ENCODE data around the gene SLC34A1. TPM values are rescaled to one million over a fixed set of nuclear protein-coding genes. Genes with fewer than 3 reads are reported as not detected.

The SLC34A1 gene
- total RNA-seq, 2 donors from 2014 or later = 0.19 to 0.21 TPM

DNA sequence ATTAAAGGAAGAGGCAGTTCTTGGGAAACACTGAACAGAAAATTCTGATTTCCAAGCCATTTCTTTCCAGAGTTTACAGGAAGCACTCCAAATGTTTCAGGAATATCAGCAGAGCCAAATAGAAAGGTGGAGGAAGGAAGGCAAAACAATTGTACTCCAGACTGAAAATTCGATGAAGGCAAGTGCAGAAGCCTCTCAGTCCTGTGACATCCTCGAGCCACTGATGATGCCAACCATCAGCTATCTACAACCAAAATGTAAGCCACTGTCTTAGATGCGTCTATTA, 34.9 kb upstream of the SLC34A1 start:
- peak overlapping the region; percentile 92 to 98 for H3K4me3 Mint-ChIP-seq
- DNase-seq (no peak), ATAC-seq (replicated peaks in 1 of 2) (no peak)
- H3K36me3 Mint-ChIP-seq (ENCODE audit: insufficient read depth in 2 of 2) = peaks cover 1 to 19% of the 10 kb centered on the region in 2 donors
- peaks cover 40% of the 10 kb centered on the region for H3K4me1 Mint-ChIP-seq (ENCODE audit: low read depth)
- no peaks in the 10 kb centered on the region for H3K9me3 Mint-ChIP-seq
- H3K27me3 Mint-ChIP-seq (ENCODE audit: low read depth) = no peaks in the 10 kb centered on the region
- H3K27ac Mint-ChIP-seq = peak overlapping the region; percentile 53

DNA sequence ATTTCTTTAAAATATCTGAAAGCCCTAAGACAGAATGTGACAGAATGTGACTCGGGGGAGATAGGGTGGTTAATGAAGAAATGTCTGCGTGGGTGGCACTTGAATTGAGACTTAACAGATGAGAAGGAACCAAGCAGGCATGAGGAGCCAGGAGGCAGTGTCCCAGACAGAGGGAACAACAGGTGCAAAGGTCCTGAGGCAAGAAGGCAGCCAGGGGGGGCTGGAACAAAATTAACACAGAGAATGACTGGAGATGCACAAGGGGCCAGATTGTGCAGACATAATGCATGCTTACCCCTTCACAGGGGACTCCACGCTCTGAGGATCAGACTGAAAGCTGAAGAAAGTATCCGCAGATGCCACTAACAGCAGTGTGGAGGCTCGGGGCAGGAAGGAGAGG, 34.5 kb upstream of the SLC34A1 start:
- ATAC-seq (replicated peaks in 1 of 2) (no peak), DNase-seq (no peak)
- peaks cover 40% of the 10 kb centered on the region for H3K4me1 Mint-ChIP-seq (ENCODE audit: low read depth)
- H3K36me3 Mint-ChIP-seq (ENCODE audit: insufficient read depth in 2 of 2) = peaks cover 1 to 16% of the 10 kb centered on the region in 2 donors
- no peaks in the 10 kb centered on the region for H3K27me3 Mint-ChIP-seq (ENCODE audit: low read depth)
- H3K27ac Mint-ChIP-seq = peak overlapping the region; percentile 53
- no peaks in the 10 kb centered on the region for H3K9me3 Mint-ChIP-seq
- H3K4me3 Mint-ChIP-seq = peak overlapping the region; percentile 92 to 98

DNA sequence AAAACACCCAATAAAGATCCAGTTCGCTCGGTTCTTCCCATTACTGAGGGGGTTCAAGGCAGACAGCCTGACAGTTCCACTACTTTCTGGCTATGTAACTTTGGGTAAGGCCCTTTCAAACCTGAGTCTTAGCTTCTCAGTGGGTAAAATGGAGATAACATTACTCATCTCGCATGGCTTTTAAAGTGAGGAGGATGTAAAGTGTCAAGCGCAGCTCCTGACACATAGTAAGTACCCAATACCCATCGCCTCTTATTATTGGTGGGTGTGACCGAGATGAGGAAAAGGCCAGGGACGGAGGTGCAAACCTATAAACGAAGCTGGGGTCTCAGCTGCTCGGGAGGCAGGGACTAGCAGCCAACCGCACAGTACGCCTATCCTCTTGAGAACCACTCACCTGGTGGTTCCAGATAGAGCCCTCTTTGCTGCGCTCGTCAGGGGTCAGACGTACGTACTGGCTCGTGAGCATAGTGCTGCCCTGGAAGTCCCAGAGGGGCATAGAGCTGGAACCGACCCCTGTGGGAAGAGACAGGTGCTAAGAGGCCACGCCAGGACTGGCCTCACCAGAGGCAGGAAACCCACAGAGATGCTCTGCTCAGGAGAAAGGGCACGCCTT, 33.4 kb upstream of the SLC34A1 start:
- Mint-ChIP-seq H3K4me3 (peak overlapping the region; percentile 92 to 98), H3K4me1 (ENCODE audit: low read depth) (peaks cover 44% of the 10 kb centered on the region), H3K9me3 (no peaks in the 10 kb centered on the region), H3K27me3 (ENCODE audit: low read depth) (no peaks in the 10 kb centered on the region), H3K27ac (peak overlapping the region; percentile 100), H3K36me3 (ENCODE audit: insufficient read depth in 2 of 2) (peaks cover 4 to 20% of the 10 kb centered on the region in 2 donors)
- DNase-seq = no peak
- peak in 1 of 2 donors; percentile 9 for ATAC-seq (replicated peaks in 1 of 2)

DNA sequence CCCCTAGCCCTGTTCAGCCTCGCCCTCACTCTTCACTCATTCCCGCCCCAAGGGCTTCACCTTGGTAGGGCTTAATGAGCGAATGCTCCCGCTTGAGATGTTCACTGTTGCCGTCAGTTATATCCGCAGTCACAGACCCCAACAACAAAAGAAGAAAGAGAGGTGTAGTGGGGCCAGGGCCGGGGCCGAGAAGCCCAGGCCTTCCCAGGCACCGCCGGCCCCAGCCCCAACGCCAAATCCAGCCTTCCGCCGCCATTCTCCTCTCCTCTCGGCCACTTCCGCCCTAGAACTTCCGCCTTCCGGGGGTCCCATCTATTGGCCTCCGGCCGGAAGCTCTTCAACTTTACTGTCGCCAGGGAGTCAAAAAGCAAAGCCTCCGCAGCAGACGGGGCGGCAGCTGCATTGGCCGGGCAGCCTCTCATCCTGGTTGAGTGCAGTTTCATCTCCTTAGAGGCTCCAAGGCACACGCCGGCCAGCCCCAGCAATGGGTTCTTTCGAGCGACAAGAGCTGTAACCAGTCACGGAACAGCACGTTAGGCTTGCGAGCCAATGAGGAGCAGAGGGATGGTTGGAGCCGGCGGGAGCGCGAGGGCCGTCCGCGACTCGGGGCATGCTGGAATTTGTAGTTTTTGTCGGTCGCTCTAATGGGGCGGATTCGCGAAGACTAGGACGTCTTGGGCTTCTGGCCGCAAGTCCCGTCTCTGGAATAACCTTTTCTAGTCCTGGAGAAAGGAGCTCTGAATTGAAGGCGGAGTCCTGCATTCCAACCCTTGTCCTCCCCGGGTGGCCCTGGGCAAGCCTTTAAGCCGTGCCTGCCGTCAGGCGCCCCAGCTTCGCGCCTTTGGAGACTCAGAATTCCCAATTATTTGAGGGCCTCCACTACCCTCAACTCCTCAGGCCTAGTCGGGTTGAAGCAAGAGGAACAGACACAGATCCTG, 32.6 kb upstream of the SLC34A1 start, which contains the start of gene LMAN2:
Gene LMAN2, minus strand, starts transcription at position 277 of the 938 bp plus-strand sequence. Its CDS starts 21 bp downstream, at position 256.
- DNase-seq = peak; percentile 89 to 95
- peaks cover 5 to 20% of the 10 kb centered on the region in 2 donors for H3K36me3 Mint-ChIP-seq (ENCODE audit: insufficient read depth in 2 of 2)
- peaks cover 48% of the 10 kb centered on the region for H3K4me1 Mint-ChIP-seq (ENCODE audit: low read depth)
- ATAC-seq (replicated peaks in 1 of 2) = peak; percentile 97 to 98
- no peaks in the 10 kb centered on the region for H3K27me3 Mint-ChIP-seq (ENCODE audit: low read depth)
- peak within 1 kb of the TSS; percentile 92 to 98 for H3K4me3 Mint-ChIP-seq
- H3K27ac Mint-ChIP-seq = peak within 1 kb of the TSS; percentile 100
- peaks cover 0 to 1% of the 10 kb centered on the region in 2 donors for H3K9me3 Mint-ChIP-seq

DNA sequence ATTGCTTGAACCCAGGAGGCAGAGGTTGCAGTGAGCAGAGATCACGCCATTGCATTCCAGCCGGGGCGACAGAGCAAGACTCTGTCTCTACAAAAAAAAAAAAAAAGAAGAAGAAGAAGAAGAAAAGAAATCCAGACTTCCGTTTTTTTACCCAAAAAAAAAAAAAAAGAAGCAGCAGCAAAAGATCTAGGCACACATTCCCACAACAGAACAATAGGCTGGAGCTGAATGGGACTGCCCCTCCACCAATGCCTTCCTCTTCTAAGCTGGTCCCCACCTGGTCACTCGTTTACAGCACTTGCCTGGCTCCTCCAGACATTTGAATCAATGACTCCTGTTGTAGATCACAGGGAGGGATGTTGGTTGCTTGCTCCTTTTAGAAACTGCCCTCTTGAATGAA, 31.1 kb upstream of the SLC34A1 start:
- Mint-ChIP-seq H3K9me3 (peaks cover 0 to 1% of the 10 kb centered on the region in 2 donors), H3K27me3 (ENCODE audit: low read depth) (no peaks in the 10 kb centered on the region), H3K36me3 (ENCODE audit: insufficient read depth in 2 of 2) (peaks cover 6 to 13% of the 10 kb centered on the region in 2 donors), H3K4me1 (ENCODE audit: low read depth) (peaks cover 49% of the 10 kb centered on the region), H3K27ac (no peak overlapping the region), H3K4me3 (peak overlapping the region; percentile 17 to 34)
- no peak for DNase-seq
- ATAC-seq (replicated peaks in 1 of 2) = no peak

DNA sequence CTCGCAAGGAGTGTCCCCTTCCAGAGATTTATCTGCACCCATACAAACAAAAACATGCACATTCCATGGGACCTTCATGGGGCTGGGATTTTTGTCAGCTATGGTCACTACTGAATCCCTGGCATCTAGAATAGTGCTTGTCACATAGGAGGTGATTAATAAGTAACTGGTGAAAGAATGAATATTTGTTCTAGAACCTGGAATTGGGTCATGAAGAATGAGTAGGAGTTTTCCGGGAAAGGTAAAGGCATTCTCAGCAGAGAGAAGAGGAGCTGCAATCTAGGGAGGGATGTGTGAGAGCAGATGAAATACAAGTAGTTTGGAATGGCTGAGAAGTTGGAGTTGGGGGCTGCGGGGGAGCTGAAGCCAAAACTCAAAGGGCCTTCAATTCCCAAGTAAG, 30.0 kb upstream of the SLC34A1 start:
- DNase-seq (no peak), ATAC-seq (replicated peaks in 1 of 2) (no peak)
- no peaks in the 10 kb centered on the region for H3K27me3 Mint-ChIP-seq (ENCODE audit: low read depth)
- peaks cover 53% of the 10 kb centered on the region for H3K4me1 Mint-ChIP-seq (ENCODE audit: low read depth)
- peaks cover 6 to 11% of the 10 kb centered on the region in 2 donors for H3K36me3 Mint-ChIP-seq (ENCODE audit: insufficient read depth in 2 of 2)
- no peak overlapping the region for H3K4me3 Mint-ChIP-seq
- H3K27ac Mint-ChIP-seq = no peak overlapping the region
- peaks cover 0 to 1% of the 10 kb centered on the region in 2 donors for H3K9me3 Mint-ChIP-seq

DNA sequence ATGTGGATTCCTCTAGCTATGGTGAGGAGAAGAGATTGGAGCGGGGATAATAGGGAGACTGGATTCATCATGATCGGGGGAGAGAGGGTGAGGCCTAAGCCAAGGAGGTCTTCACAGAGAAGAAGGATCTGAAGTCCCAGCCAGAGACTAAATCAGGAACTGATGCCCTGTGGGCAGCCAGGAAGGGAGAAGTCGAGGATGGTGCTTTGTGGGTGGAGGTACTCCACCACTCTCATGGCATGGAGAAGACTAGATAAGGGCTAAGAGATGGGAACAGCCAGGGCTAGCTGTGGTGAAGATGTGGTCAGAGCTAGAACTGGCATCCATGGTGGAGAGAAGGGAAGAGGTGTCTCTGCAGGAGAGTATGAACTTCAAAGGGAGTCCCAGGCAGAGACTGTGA, 29.5 kb upstream of the SLC34A1 start:
- no peak for DNase-seq
- H3K4me3 Mint-ChIP-seq = no peak overlapping the region
- peaks cover 53% of the 10 kb centered on the region for H3K4me1 Mint-ChIP-seq (ENCODE audit: low read depth)
- H3K27me3 Mint-ChIP-seq (ENCODE audit: low read depth) = no peaks in the 10 kb centered on the region
- no peak overlapping the region for H3K27ac Mint-ChIP-seq
- H3K36me3 Mint-ChIP-seq (ENCODE audit: insufficient read depth in 2 of 2) = peaks cover 6 to 8% of the 10 kb centered on the region in 2 donors
- peaks cover 0 to 1% of the 10 kb centered on the region in 2 donors for H3K9me3 Mint-ChIP-seq
- no peak for ATAC-seq (replicated peaks in 1 of 2)

DNA sequence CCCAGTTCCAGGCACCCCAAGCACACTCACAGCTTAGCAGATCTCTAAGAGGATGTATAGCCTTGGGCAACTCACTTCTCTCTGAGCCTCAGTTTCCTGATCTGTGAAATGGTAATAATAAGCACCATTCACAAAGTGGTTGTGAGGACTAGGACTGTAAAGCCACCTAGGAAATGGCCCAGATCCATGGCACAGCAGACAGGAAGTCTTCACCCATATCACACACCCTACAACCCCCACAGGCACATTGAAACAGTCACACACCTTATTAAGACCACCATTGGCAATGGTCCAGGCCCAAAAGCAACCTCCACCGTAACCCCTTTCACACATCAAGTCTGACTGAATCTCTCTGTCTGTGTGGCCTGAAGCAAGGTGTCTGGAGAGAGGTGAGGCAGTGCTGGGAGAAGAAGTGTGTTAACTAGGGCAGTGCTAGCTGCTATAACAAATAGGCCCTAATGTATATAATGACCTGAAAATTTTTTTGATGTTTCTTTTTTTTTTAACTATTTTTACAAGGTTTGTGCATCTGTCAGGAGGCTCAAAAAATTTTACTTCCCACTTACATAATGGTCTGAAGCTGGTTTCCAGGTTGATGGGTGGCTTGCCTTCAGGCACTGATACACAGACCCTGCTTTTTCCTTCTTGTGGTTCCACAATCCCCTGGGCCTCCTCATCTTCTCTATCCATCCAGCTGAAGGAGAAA, 28.9 kb upstream of the SLC34A1 start:
- DNase-seq (no peak), ATAC-seq (replicated peaks in 1 of 2) (no peak)
- Mint-ChIP-seq H3K9me3 (peaks cover 0 to 1% of the 10 kb centered on the region in 2 donors), H3K36me3 (ENCODE audit: insufficient read depth in 2 of 2) (peaks cover 6 to 8% of the 10 kb centered on the region in 2 donors), H3K27ac (no peak overlapping the region), H3K4me3 (no peak overlapping the region), H3K27me3 (ENCODE audit: low read depth) (no peaks in the 10 kb centered on the region), H3K4me1 (ENCODE audit: low read depth) (peaks cover 53% of the 10 kb centered on the region)

DNA sequence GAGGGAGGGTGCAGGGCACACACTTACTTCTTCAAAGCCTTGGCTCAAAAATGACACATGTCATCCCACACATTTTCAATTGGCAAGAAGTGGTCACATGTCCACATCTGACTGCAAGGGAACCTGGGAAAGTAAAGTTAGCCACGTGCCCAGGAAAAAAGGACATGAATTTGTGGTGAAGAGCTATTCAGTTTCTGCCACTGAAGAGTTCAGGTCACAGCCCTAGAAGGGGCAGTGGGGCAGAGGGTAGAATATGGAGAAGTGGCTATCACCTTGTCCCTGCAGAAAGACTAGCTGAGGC, 28.4 kb upstream of the SLC34A1 start:
- Mint-ChIP-seq H3K9me3 (peaks cover 0 to 1% of the 10 kb centered on the region in 2 donors), H3K27me3 (ENCODE audit: low read depth) (no peaks in the 10 kb centered on the region), H3K4me1 (ENCODE audit: low read depth) (peaks cover 53% of the 10 kb centered on the region), H3K4me3 (peak overlapping the region in 1 of 2 donors; percentile 51), H3K36me3 (ENCODE audit: insufficient read depth in 2 of 2) (peaks cover 6 to 8% of the 10 kb centered on the region in 2 donors), H3K27ac (no peak overlapping the region)
- DNase-seq = no peak
- ATAC-seq (replicated peaks in 1 of 2) = no peak

DNA sequence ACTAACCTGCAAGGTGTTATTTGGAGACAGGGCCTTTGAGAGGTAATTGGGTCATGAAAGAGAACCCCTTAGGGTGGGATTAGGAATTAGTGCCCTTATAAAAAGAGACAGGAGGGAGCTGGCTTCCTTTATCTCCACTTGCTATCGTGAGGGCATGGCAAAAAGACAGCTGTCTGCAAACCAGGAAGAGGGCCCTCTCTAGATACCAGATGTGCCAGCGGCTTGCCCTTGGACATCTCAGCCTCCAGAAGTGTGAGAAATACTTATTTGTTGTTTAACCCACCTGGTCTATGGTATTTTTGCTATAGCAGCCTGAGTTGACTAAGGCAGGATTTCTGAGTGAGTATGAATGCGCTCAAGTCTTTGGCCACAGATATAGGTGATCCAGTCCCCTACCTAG, 27.5 kb upstream of the SLC34A1 start:
- Mint-ChIP-seq H3K4me3 (peak overlapping the region; percentile 73 to 87), H3K9me3 (peaks cover 0 to 1% of the 10 kb centered on the region in 2 donors), H3K4me1 (ENCODE audit: low read depth) (peaks cover 62% of the 10 kb centered on the region), H3K27me3 (ENCODE audit: low read depth) (no peaks in the 10 kb centered on the region), H3K27ac (no peak overlapping the region), H3K36me3 (ENCODE audit: insufficient read depth in 2 of 2) (peaks cover 6 to 8% of the 10 kb centered on the region in 2 donors)
- DNase-seq (no peak), ATAC-seq (replicated peaks in 1 of 2) (no peak)

DNA sequence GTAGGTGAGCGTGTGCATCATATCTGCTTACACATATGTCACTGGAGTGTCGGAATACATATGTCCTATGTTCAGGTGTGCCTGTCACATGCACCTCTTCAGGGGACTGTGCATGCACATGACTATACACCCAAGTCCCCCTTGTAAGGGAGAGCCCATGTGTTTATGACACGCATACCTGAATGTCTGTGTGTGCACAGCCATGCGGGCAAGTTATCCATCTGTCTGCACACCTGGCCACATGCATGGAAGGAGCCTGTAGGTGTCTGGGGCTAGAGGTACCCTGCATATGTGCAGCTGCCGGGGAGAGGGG, 27.1 kb upstream of the SLC34A1 start:
- ATAC-seq (replicated peaks in 1 of 2) = no peak
- Mint-ChIP-seq H3K27me3 (ENCODE audit: low read depth) (no peaks in the 10 kb centered on the region), H3K27ac (peak overlapping the region; percentile 69), H3K36me3 (ENCODE audit: insufficient read depth in 2 of 2) (peaks cover 6 to 7% of the 10 kb centered on the region in 2 donors), H3K4me3 (peak overlapping the region; percentile 73 to 87), H3K4me1 (ENCODE audit: low read depth) (peaks cover 63% of the 10 kb centered on the region), H3K9me3 (peaks cover 0 to 1% of the 10 kb centered on the region in 2 donors)
- no peak for DNase-seq

DNA sequence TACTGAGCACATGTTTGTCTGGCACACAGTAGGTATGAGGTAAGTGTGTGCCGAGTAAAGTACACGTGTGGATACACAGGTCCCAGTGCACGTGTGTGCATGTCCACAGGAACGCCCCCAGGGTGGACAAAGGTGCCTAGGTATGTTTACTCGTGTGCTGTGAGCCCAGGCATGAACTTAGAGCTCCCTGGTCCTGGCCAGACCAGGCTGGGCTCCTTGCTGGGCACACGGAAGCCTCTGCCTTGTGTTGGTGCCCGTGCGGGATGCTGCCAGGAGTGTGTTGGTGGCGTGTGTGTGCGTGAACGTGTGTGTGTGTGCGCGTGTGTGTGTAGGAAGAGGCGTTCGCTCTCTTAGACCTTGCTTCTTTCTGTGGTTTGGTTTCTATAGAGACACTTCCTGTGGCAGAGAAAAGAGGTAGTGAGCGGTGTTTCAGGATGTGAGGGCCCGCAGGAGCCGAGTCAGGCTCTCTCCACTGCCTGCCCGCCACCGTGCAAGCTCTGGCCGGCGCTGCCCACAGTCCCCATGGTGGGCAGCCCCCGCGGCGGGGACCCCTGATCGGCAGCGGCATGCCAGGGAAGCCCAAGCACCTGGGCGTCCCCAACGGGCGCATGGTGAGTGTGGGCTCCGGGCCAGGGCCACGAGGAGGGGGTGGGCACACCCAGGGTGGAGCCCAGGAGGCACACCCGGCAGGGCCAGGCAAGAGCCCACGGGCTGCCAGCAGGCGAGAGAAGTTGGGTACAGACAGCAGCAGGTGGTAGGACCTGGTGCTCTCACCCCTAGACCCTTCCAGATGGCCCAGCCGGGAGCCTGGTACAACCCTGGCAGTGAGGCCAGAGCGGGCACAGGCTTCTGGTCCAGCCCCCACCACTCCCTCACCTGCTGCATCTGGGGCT, 26.5 kb upstream of the SLC34A1 start, which contains the start of gene RGS14:
Gene RGS14, plus strand, starts transcription at position 466 of the 893 bp plus-strand sequence. Its CDS starts 101 bp downstream, at position 567.
- peak within 1 kb of the TSS; percentile 80 for H3K27ac Mint-ChIP-seq
- peaks cover 66% of the 10 kb centered on the region for H3K4me1 Mint-ChIP-seq (ENCODE audit: low read depth)
- ATAC-seq (replicated peaks in 1 of 2) (peak; percentile 94), DNase-seq (peak; percentile 70 to 72)
- H3K27me3 Mint-ChIP-seq (ENCODE audit: low read depth) = no peaks in the 10 kb centered on the region
- H3K9me3 Mint-ChIP-seq = peaks cover 0 to 1% of the 10 kb centered on the region in 2 donors
- H3K4me3 Mint-ChIP-seq = peak within 1 kb of the TSS; percentile 73 to 87
- peaks cover 6% of the 10 kb centered on the region in 2 donors for H3K36me3 Mint-ChIP-seq (ENCODE audit: insufficient read depth in 2 of 2)

Measured in activated T-cell treated with anti-CD3 and anti-CD28 coated beads, Interleukin-2, amount 50 U/mL, for 72 hours (primary cell).